ENCODE results near the gene CTSC. TPM values are rescaled to one million over a fixed set of nuclear protein-coding genes. Genes with fewer than 3 reads are reported as not detected.
A peak's percentile ranks its signal among the peaks of the same experiment; 100 is the strongest.

The CTSC gene
- total RNA-seq, 1 experiment from 2014 or later: 103 TPM

DNA sequence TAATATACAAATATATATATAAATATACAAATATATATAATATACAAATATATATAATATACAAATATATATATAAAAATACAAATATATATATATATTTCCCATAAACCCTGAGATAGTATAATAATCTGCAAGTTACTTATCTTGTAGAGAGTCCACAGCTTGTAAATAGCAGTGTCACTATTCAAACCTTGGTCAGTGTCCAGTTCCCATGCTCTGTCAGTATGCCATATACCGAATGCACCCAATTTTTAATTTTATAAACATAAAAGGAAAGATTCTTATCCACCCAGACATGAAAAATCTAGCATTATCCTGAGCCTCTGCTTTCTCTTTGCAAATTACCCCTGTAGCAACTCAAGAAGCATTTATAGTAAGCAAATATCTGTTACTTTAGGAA lies 21.6 kb upstream of the CTSC start:
- no peak overlapping the region for H3K4me3 Mint-ChIP-seq (ENCODE audit: unreplicated experiment)
- H3K4me1 Mint-ChIP-seq (ENCODE audit: insufficient read depth, unreplicated experiment): peaks cover 20% of the 10 kb centered on the region
- peaks cover 5% of the 10 kb centered on the region for H3K36me3 Mint-ChIP-seq (ENCODE audit: insufficient read depth, unreplicated experiment)
- ChIA-PET POLR2A (interaction anchor here (0.8 kb wide), 1 partner anchor 54 kb away, joined by 3 read pairs; no protein-coding TSS in a partner anchor), CTCF (interaction anchor here (0.7 kb wide), 1 partner anchor 11 kb away, joined by 4 read pairs; no protein-coding TSS in a partner anchor)
- no TSS peak for BruUV-seq (replicated peaks)
- no peak for TF ChIP-seq CTCF (IDR thresholded peaks at IDR 0.05; ENCODE audit: unreplicated experiment)
- no peaks in the 10 kb centered on the region for H3K27me3 Mint-ChIP-seq (ENCODE audit: insufficient read depth, unreplicated experiment)
- no peaks in the 10 kb centered on the region for H3K9me3 Mint-ChIP-seq (ENCODE audit: unreplicated experiment)
- no peak overlapping the region for H3K27ac Mint-ChIP-seq (ENCODE audit: low read depth, unreplicated experiment)
- DNase-seq (ENCODE audit: unreplicated experiment): no peak
- intact Hi-C loops (cut with micrococcal nuclease): no loop called here

DNA sequence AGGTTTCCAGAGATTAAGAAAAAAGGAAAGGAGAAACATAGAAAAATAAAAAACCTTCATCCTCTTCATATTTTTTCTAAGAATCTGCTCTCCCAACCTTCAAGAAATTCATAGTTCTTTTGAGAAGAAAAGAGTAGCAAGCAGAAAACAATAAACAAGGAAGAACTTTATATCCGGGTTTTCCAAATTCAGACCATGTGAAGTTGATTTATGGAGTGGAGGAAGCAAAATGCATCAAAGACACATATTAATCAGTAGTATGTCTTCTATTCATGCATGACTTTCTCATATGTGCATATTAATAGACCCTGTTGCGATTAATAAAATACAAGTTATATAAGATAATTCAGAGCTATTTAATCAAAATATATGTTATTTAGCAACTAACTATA lies 20.5 kb upstream of the CTSC start:
- no TSS peak for BruUV-seq (replicated peaks)
- POLR2A ChIA-PET: interaction anchor here (0.7 to 8.9 kb wide), 6 partner anchors 10 to 181 kb away, joined by 3 to 65 read pairs (median 4); partner anchors contain the start of gene CTSC
- intact Hi-C loops (cut with micrococcal nuclease): no loop called here
- Mint-ChIP-seq H3K4me3 (ENCODE audit: unreplicated experiment) (no peak overlapping the region), H3K4me1 (ENCODE audit: insufficient read depth, unreplicated experiment) (peaks cover 9% of the 10 kb centered on the region), H3K9me3 (ENCODE audit: unreplicated experiment) (no peaks in the 10 kb centered on the region), H3K36me3 (ENCODE audit: insufficient read depth, unreplicated experiment) (peaks cover 5% of the 10 kb centered on the region), H3K27me3 (ENCODE audit: insufficient read depth, unreplicated experiment) (no peaks in the 10 kb centered on the region), H3K27ac (ENCODE audit: low read depth, unreplicated experiment) (peak overlapping the region; percentile 63)
- TF ChIP-seq CTCF (IDR thresholded peaks at IDR 0.05; ENCODE audit: unreplicated experiment): no peak
- no peak for DNase-seq (ENCODE audit: unreplicated experiment)
- CTCF ChIA-PET: interaction anchor here (0.6 kb wide), 4 partner anchors 21 to 1756 kb away, joined by 3 read pairs; no protein-coding TSS in a partner anchor

- Mint-ChIP-seq H3K4me3 (ENCODE audit: unreplicated experiment) (peak overlapping the region; percentile 3), H3K4me1 (ENCODE audit: insufficient read depth, unreplicated experiment) (peaks cover 6% of the 10 kb centered on the region), H3K9me3 (ENCODE audit: unreplicated experiment) (no peaks in the 10 kb centered on the region), H3K27ac (ENCODE audit: low read depth, unreplicated experiment) (peak overlapping the region; percentile 63), H3K36me3 (ENCODE audit: insufficient read depth, unreplicated experiment) (peaks cover 5% of the 10 kb centered on the region), H3K27me3 (ENCODE audit: insufficient read depth, unreplicated experiment) (no peaks in the 10 kb centered on the region)
- ChIA-PET POLR2A (interaction anchor here (0.7 to 8.9 kb wide), 10 partner anchors 11 to 181 kb away, joined by 3 to 65 read pairs (median 3); partner anchors contain the start of gene CTSC), CTCF (interaction anchor here (0.6 to 1.3 kb wide), 5 partner anchors 14 to 1757 kb away, joined by 3 read pairs; no protein-coding TSS in a partner anchor)
- DNase-seq (ENCODE audit: unreplicated experiment): peak; percentile 57
- no TSS peak for BruUV-seq (replicated peaks)
- intact Hi-C loops (cut with micrococcal nuclease): no loop called here
- TF ChIP-seq CTCF (IDR thresholded peaks at IDR 0.05; ENCODE audit: unreplicated experiment): no peak
Measured at GRCh38 chr11:88357323-88358039, 19.9 kb upstream of the CTSC start.

- no TSS peak for BruUV-seq (replicated peaks)
- intact Hi-C loops (cut with micrococcal nuclease): no loop called here
- Mint-ChIP-seq H3K27ac (ENCODE audit: low read depth, unreplicated experiment) (no peak overlapping the region), H3K9me3 (ENCODE audit: unreplicated experiment) (no peaks in the 10 kb centered on the region), H3K4me3 (ENCODE audit: unreplicated experiment) (no peak overlapping the region), H3K27me3 (ENCODE audit: insufficient read depth, unreplicated experiment) (no peaks in the 10 kb centered on the region), H3K36me3 (ENCODE audit: insufficient read depth, unreplicated experiment) (peaks cover 5% of the 10 kb centered on the region), H3K4me1 (ENCODE audit: insufficient read depth, unreplicated experiment) (peaks cover 12% of the 10 kb centered on the region)
- ChIA-PET CTCF (interaction anchor here (0.6 to 0.7 kb wide), 2 partner anchors 14 to 18 kb away, joined by 3 read pairs; partner anchors contain the start of gene CTSC), POLR2A (interaction anchor here (0.6 to 8.9 kb wide), 9 partner anchors 9 to 886 kb away, joined by 3 to 65 read pairs (median 5); partner anchors contain the start of gene CTSC)
- no peak for TF ChIP-seq CTCF (IDR thresholded peaks at IDR 0.05; ENCODE audit: unreplicated experiment)
- DNase-seq (ENCODE audit: unreplicated experiment): no peak
Measured at GRCh38 chr11:88355887-88356286, 18.4 kb upstream of the CTSC start.

All from MCF 10A (cell line).